Endothelial cell of umbilical vein (primary cell): ENCODE measurements around the gene IL16. TPM values are rescaled to one million over a fixed set of nuclear protein-coding genes. Genes with fewer than 3 reads are reported as not detected.

Experiments used
- Bru-seq: library from RNA; stranded (reverse); fragments of 400-500 nt; gene quantifications from one replicate; lab custom pipeline; 2021; lab: Mats Ljungman, UMichigan
- BruChase-seq, 2 experiments: library from RNA; stranded (reverse); fragments of 400-500 nt; gene quantifications; one replicate each; lab custom pipeline; 2021; lab: Mats Ljungman, UMichigan
- BruUV-seq: library from RNA; stranded (reverse); fragments of 400-500 nt; replicated peaks from 2 replicates; lab custom pipeline; 2021; lab: Mats Ljungman, UMichigan
- CTCF ChIA-PET: fragments of 300-600, 350-600 bp; sonication (Branson Sonifier 250); formaldehyde crosslinking; loops from one replicate; lab custom pipeline; 2021; ENCODE audit warnings: antibody characterized with exemption, inconsistent platforms; lab: Charles Lee
- POLR2A ChIA-PET: fragments of 300-600, 350-600 bp; sonication (Branson Sonifier 250); formaldehyde crosslinking; loops from one replicate; lab custom pipeline; 2021; ENCODE audit warnings: antibody characterized with exemption, inconsistent platforms; lab: Charles Lee
- DNase-seq: peaks from one replicate; pipeline ENCODE4 v3.0.0-alpha.2; 2011; ENCODE audit warnings: low read depth, low spot score
- FAIRE-seq: peaks from 2 replicates; lab custom pipeline; 2011; peaks lifted over from hg19 to GRCh38; lab: Jason Lieb, UNC
- H2AFZ ChIP-seq: 2 replicates; pipeline ENCODE4 v1.6.0; 2012; ENCODE audit warnings: low read depth, low read length, control low read depth, inconsistent platforms
- H3K27ac ChIP-seq: 2 replicates; pipeline ENCODE4 v1.5.1; 2011; ENCODE audit warnings: low read depth, mild to moderate bottlenecking, control low read depth, low read length, moderate library complexity; ENCODE audit not compliant: insufficient read depth
- H3K27me3 ChIP-seq, 2 experiments: 2 replicates each; pipeline versions ENCODE4 v1.6.0 to v1.6.1; 2011; ENCODE audit warnings: low read length in 2 of 2, mixed read lengths in 1 of 2; ENCODE audit not compliant: control insufficient read depth in 2 of 2, insufficient read depth in 2 of 2
- H3K36me3 ChIP-seq, 2 experiments: 2 replicates in 1 of 2; 3 replicates in 1 of 2; pipeline ENCODE4 v1.5.1; 2011; ENCODE audit warnings: low read length in 2 of 2, mild to moderate bottlenecking in 1 of 2, moderate library complexity in 1 of 2; ENCODE audit not compliant: control insufficient read depth in 2 of 2, insufficient read depth in 2 of 2; ENCODE audit errors: extremely low read depth in 1 of 2
- H3K4me1 ChIP-seq: 3 replicates; pipeline ENCODE4 v1.5.1; 2011; ENCODE audit warnings: mild to moderate bottlenecking, low read length; ENCODE audit not compliant: control insufficient read depth, insufficient read depth; ENCODE audit errors: extremely low read depth
- H3K4me2 ChIP-seq: 2 replicates; pipeline ENCODE4 v1.6.1; 2011; ENCODE audit warnings: low read length, control low read depth, mixed read lengths; ENCODE audit not compliant: insufficient read depth
- H3K4me3 ChIP-seq, 3 experiments: fragments of 200-600 bp in 1 of 3; sonication (generic), shearing (Covaris generic) in 1 of 3; replicated peaks in 1 of 3; 2 replicates each; pipeline ENCODE4 v1.5.1; 2011 to 2016; ENCODE audit warnings: control low read depth in 3 of 3, low read length in 3 of 3, mild to moderate bottlenecking in 2 of 3, inconsistent platforms in 1 of 3, low read depth in 1 of 3, moderate library complexity in 1 of 3; ENCODE audit not compliant: insufficient read depth in 1 of 3
- H3K79me2 ChIP-seq: 2 replicates; pipeline ENCODE4 v1.6.0; 2012; ENCODE audit warnings: low read length, inconsistent platforms; ENCODE audit not compliant: control insufficient read depth, insufficient read depth
- H3K9ac ChIP-seq: replicated peaks from 2 replicates; pipeline ENCODE3; 2011; ENCODE audit warnings: low read length, control low read depth; ENCODE audit not compliant: insufficient read depth; ENCODE audit errors: extremely low read depth
- H3K9me1 ChIP-seq: replicated peaks from 3 replicates; pipeline ENCODE4 v1.6.0; 2011; ENCODE audit warnings: mild to moderate bottlenecking, low read length; ENCODE audit not compliant: control insufficient read depth, insufficient read depth; ENCODE audit errors: extremely low read depth
- H3K9me3 ChIP-seq: replicated peaks from 2 replicates; pipeline ENCODE4 v1.5.1; 2012; ENCODE audit warnings: low read length, inconsistent platforms; ENCODE audit not compliant: control insufficient read depth, insufficient read depth
- H4K20me1 ChIP-seq: replicated peaks from 2 replicates; pipeline ENCODE3; 2011; ENCODE audit warnings: mild to moderate bottlenecking, low read length; ENCODE audit not compliant: control insufficient read depth, insufficient read depth; ENCODE audit errors: extremely low read depth
- EZH2 ChIP-seq: IDR thresholded peaks from 2 replicates; pipeline ENCODE4 v1.6.1; 2012; ENCODE audit warnings: borderline replicate concordance, low read depth, mild to moderate bottlenecking, moderate library complexity, low read length, inconsistent platforms; ENCODE audit not compliant: severe bottlenecking
- FOS ChIP-seq: IDR thresholded peaks from 2 replicates; pipeline ENCODE4 v1.6.1; 2011; ENCODE audit warnings: mild to moderate bottlenecking, low read length, moderate library complexity, borderline replicate concordance; ENCODE audit not compliant: insufficient read depth
- GATA2 ChIP-seq: IDR thresholded peaks from 2 replicates; pipeline ENCODE4 v1.7.0; 2011; ENCODE audit warnings: low read depth, mild to moderate bottlenecking, moderate library complexity, mixed read lengths, low read length; ENCODE audit not compliant: insufficient read length, insufficient read depth
- JUN ChIP-seq: IDR thresholded peaks from 2 replicates; pipeline ENCODE4 v1.6.1; 2011; ENCODE audit warnings: borderline replicate concordance, low read depth; ENCODE audit not compliant: insufficient read length, insufficient read depth
- MYC ChIP-seq: IDR thresholded peaks from one replicate; pipeline ENCODE4 v1.6.1; 2011; ENCODE audit warnings: mild to moderate bottlenecking, low read depth, low read length
- POLR2A ChIP-seq: IDR thresholded peaks from 2 replicates; pipeline ENCODE4 v1.6.1; 2012; ENCODE audit warnings: low read depth, mild to moderate bottlenecking, control low read depth, low read length
- POLR2AphosphoS5 ChIP-seq: IDR thresholded peaks from 2 replicates; pipeline ENCODE4 v1.6.1; 2012; ENCODE audit warnings: low read depth, mild to moderate bottlenecking, control low read depth, low read length, moderate library complexity; ENCODE audit not compliant: insufficient read depth
- dilution Hi-C: fragments of 300-500 bp; cut with MboI; formaldehyde crosslinking; loops from one replicate; pipeline ENCODE4 v1.15.0; 2019; ENCODE audit warnings: low sequenced_read_pairs; ENCODE audit not compliant: extremely low pct_ligation_motif_present
- intact Hi-C: fragments of 100-400 bp; cut with micrococcal nuclease; formaldehyde crosslinking; loops from one replicate; pipeline ENCODE4 v1.10.0; 2022
- long read RNA-seq: library from polyadenylated mRNA; stranded (forward); transcript quantifications from one replicate; pipeline ENCODE4 v2.0.0, GENCODE V29; 2021
- polyA minus RNA-seq, 3 experiments: library from RNA; depleted of rRNA, polyadenylated mRNA; stranded (reverse); fragments of >200 nt; gene quantifications; 1 replicate in 1 of 3; 2 replicates in 2 of 3; pipeline ENCODE4 v1.2.3, GENCODE V29; 2011
- polyA plus RNA-seq, 4 experiments: library from polyadenylated mRNA; depleted of rRNA in 3 of 4; stranded (reverse) in 3 of 4; unstranded in 1 of 4; fragments of >200 nt; gene quantifications; 2 replicates each; pipeline versions ENCODE4 v1.2.1 to v1.2.3, GENCODE V29; 2011 to 2012; ENCODE audit warnings: missing spikeins in 1 of 4
- total RNA-seq: library from RNA; stranded (reverse); gene quantifications from 2 replicates; pipeline ENCODE4 v1.2.3, GENCODE V29; 2021
- TF ChIP-seq, protein P1 (sequence below): IDR thresholded peaks from 2 replicates; pipeline ENCODE4 v1.6.1; 2011; ENCODE audit not compliant: insufficient read depth, insufficient read length
- TF ChIP-seq, protein P2 (sequence below), 2 donors: IDR thresholded peaks; 1 replicate in 1 of 2; 2 replicates in 1 of 2; pipeline ENCODE4 v1.5.1; 2011; ENCODE audit warnings: low read length in 2 of 2, mild to moderate bottlenecking in 2 of 2, moderate library complexity in 2 of 2, control low read depth in 1 of 2, inconsistent platforms in 1 of 2, low read depth in 1 of 2; ENCODE audit not compliant: insufficient read depth in 1 of 2; ENCODE audit errors: extremely low read depth in 1 of 2

Gene IL16
- total RNA-seq (0.99 and 2.1 TPM in 2 replicates), polyA plus RNA-seq (0.25 and 0.29 TPM in 2 replicates), polyA minus RNA-seq (0.42 and 0.73 TPM in 2 replicates), Bru-seq, nascent RNA (percentile 20 among the genes with signal in this experiment), BruChase-seq, experiment 1, labeled RNA remaining after a 6-hour chase (percentile 42 among the genes with signal in this experiment), BruChase-seq, experiment 2, labeled RNA remaining after a 2-hour chase (percentile 11 among the genes with signal in this experiment)
- polyA plus RNA-seq (2011; cell fraction: cytosol; rRNA removed): 0.42 and 0.54 TPM in 2 replicates
- 0.38 and 0.75 TPM in 2 replicates for polyA plus RNA-seq (2011; cell fraction: nucleus; rRNA removed)
- 0.21 TPM in 1 of 2 replicates, not detected in the other for polyA plus RNA-seq (2012)
- polyA minus RNA-seq (2011; cell fraction: cytosol; rRNA and poly(A)+ RNA removed): not detected
- 0.29 and 1.2 TPM in 2 replicates for polyA minus RNA-seq (2011; cell fraction: nucleus; rRNA and poly(A)+ RNA removed)
- long read RNA-seq, partial matches to known transcripts: 2 of 25 reads
- long read RNA-seq, other reads (novel, unspliced or antisense): 22 of 25 reads

GRCh38 chr15:81196576-81197254 is at the start of gene IL16:
Gene IL16 (plus strand): TSS chr15:81196879. CDS start chr15:81225400, 28,521 bp downstream.
- FAIRE-seq: no peak
- CTCF ChIA-PET: no interaction called here
- no peak for DNase-seq
- no peaks in the 10 kb centered on the region for H3K79me2 ChIP-seq
- no peaks in the 10 kb centered on the region for H3K27me3 ChIP-seq
- no peak within 1 kb of the TSS for H3K4me2 ChIP-seq
- no peak within 1 kb of the TSS for H3K4me3 ChIP-seq
- H3K9me1 ChIP-seq: no peaks in the 10 kb centered on the region
- H3K9me3 ChIP-seq: no peaks in the 10 kb centered on the region
- TF ChIP-seq EZH2 (no peak), FOS (no peak), POLR2A (no peak), JUN (no peak), MYC (no peak), GATA2 (no peak), POLR2AphosphoS5 (no peak)
- TF ChIP-seq, protein P1, sequence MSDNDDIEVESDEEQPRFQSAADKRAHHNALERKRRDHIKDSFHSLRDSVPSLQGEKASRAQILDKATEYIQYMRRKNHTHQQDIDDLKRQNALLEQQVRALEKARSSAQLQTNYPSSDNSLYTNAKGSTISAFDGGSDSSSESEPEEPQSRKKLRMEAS: no peak
- TF ChIP-seq, protein P2, sequence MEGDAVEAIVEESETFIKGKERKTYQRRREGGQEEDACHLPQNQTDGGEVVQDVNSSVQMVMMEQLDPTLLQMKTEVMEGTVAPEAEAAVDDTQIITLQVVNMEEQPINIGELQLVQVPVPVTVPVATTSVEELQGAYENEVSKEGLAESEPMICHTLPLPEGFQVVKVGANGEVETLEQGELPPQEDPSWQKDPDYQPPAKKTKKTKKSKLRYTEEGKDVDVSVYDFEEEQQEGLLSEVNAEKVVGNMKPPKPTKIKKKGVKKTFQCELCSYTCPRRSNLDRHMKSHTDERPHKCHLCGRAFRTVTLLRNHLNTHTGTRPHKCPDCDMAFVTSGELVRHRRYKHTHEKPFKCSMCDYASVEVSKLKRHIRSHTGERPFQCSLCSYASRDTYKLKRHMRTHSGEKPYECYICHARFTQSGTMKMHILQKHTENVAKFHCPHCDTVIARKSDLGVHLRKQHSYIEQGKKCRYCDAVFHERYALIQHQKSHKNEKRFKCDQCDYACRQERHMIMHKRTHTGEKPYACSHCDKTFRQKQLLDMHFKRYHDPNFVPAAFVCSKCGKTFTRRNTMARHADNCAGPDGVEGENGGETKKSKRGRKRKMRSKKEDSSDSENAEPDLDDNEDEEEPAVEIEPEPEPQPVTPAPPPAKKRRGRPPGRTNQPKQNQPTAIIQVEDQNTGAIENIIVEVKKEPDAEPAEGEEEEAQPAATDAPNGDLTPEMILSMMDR (IDR thresholded peaks at IDR 0.05; ENCODE audit: extremely low read depth in 1 of 2, insufficient read depth in 1 of 2, low read depth in 1 of 2, low read length in 2 of 2): no peak
- no peaks in the 10 kb centered on the region for H4K20me1 ChIP-seq
- no peak within 1 kb of the TSS for H3K27ac ChIP-seq
- intact Hi-C loops (no loop called here), dilution Hi-C loops (no loop called here)
- no peaks in the 10 kb centered on the region for H3K4me1 ChIP-seq
- no peaks in the 10 kb centered on the region for H3K36me3 ChIP-seq
- no TSS peak for BruUV-seq
- POLR2A ChIA-PET: no interaction called here
- no peak within 1 kb of the TSS for H3K9ac ChIP-seq
- no peak within 1 kb of the TSS for H2AFZ ChIP-seq
